Endothelial cell (in vitro differentiated cells): ENCODE data around the gene ATOSA. TPM values are rescaled to one million over a fixed set of nuclear protein-coding genes. Genes with fewer than 3 reads are reported as not detected.

Experiments
- DNase-seq: peaks from one replicate; pipeline ENCODE4 v3.0.0; 2021; ENCODE audit warnings: low spot score
- H3K27ac Mint-ChIP-seq: one replicate; pipeline ENCODE4 v1.8.0; 2021; ENCODE audit warnings: mixed read lengths, inconsistent platforms; ENCODE audit not compliant: unreplicated experiment
- H3K27me3 Mint-ChIP-seq: one replicate; pipeline ENCODE4 v1.8.0; 2021; ENCODE audit warnings: mild to moderate bottlenecking, moderate library complexity, mixed read lengths, inconsistent platforms; ENCODE audit not compliant: unreplicated experiment
- H3K36me3 Mint-ChIP-seq: one replicate; pipeline ENCODE4 v1.8.0; 2021; ENCODE audit warnings: mild to moderate bottlenecking, low read depth, mixed read lengths, inconsistent platforms; ENCODE audit not compliant: unreplicated experiment
- H3K4me1 Mint-ChIP-seq: one replicate; pipeline ENCODE4 v1.8.0; 2021; ENCODE audit warnings: mild to moderate bottlenecking, mixed read lengths, inconsistent platforms; ENCODE audit not compliant: unreplicated experiment
- H3K4me3 Mint-ChIP-seq: one replicate; pipeline ENCODE4 v1.8.0; 2021; ENCODE audit warnings: mild to moderate bottlenecking, mixed read lengths, inconsistent platforms; ENCODE audit not compliant: unreplicated experiment
- H3K9me3 Mint-ChIP-seq: one replicate; pipeline ENCODE4 v1.8.0; 2021; ENCODE audit warnings: mixed read lengths, inconsistent platforms; ENCODE audit not compliant: unreplicated experiment
- total RNA-seq: library from RNA; stranded (reverse); fragmentation: NEBNext Ultra II Directional; extraction: Animal tissue kit (Norgen Biotek cat#: 25700); gene quantifications from one replicate; pipeline ENCODE4 v1.2.1, GENCODE V29; 2021; ENCODE audit not compliant: unreplicated experiment
- TF ChIP-seq, protein P1 (sequence below): fragments of 200-600 bp; sonication (generic); IDR thresholded peaks from one replicate; pipeline ENCODE4 v1.5.0; 2021; ENCODE audit warnings: antibody characterized with exemption; ENCODE audit not compliant: unreplicated experiment

Gene ATOSA
- total RNA-seq, 1 donor from 2014 or later, result 24.6 TPM

DNA sequence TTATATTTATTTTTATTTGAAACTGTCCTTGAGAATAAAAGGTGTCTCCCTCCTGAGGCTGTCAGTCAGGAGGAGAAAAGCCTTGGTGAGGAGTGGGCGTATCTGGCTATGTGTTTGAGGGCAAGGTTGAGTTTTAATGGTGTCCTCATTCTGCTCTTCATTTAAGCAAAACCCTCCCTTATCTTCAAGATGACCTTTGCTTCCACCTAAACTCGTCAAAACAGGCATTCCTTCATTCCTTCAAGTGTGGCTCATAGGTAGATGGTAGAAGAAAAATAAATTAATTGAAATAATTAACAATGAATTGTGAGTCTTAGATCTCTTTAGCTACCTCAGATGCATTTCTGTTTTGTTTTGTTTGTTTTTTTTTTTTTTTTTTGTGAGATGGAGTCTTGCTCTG is 39.4 kb upstream of the ATOSA start:
- H3K27ac Mint-ChIP-seq, result no peak overlapping the region
- no peak for DNase-seq
- TF ChIP-seq, protein P1, sequence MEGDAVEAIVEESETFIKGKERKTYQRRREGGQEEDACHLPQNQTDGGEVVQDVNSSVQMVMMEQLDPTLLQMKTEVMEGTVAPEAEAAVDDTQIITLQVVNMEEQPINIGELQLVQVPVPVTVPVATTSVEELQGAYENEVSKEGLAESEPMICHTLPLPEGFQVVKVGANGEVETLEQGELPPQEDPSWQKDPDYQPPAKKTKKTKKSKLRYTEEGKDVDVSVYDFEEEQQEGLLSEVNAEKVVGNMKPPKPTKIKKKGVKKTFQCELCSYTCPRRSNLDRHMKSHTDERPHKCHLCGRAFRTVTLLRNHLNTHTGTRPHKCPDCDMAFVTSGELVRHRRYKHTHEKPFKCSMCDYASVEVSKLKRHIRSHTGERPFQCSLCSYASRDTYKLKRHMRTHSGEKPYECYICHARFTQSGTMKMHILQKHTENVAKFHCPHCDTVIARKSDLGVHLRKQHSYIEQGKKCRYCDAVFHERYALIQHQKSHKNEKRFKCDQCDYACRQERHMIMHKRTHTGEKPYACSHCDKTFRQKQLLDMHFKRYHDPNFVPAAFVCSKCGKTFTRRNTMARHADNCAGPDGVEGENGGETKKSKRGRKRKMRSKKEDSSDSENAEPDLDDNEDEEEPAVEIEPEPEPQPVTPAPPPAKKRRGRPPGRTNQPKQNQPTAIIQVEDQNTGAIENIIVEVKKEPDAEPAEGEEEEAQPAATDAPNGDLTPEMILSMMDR, result no peak
- no peaks in the 10 kb centered on the region for H3K9me3 Mint-ChIP-seq
- no peaks in the 10 kb centered on the region for H3K36me3 Mint-ChIP-seq
- H3K4me3 Mint-ChIP-seq, result no peak overlapping the region
- peaks cover 2% of the 10 kb centered on the region for H3K27me3 Mint-ChIP-seq
- peaks cover 5% of the 10 kb centered on the region for H3K4me1 Mint-ChIP-seq

DNA sequence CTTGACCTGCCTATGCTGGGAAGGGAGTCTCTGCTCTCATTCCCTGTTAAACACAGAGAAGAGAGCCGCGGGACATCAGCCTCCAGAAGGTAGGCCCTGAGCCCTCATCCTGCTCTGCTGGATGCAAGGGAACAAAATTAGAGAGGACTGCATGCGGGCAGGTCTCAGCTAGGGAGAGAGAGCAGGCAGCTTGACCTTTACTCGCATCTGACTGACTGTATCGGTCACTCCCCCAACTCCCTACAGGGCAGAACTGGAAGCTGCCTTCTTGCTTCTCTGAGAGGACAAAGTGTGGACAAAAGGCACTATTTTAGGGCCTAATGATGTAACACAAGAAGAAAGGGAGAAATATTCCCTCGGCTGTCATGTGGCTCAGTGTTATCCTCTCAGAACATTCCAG is 38.7 kb upstream of the ATOSA start:
- peaks cover 2% of the 10 kb centered on the region for H3K27me3 Mint-ChIP-seq
- H3K9me3 Mint-ChIP-seq, result no peaks in the 10 kb centered on the region
- TF ChIP-seq, protein P1, result no peak
- no peak overlapping the region for H3K4me3 Mint-ChIP-seq
- no peaks in the 10 kb centered on the region for H3K36me3 Mint-ChIP-seq
- no peak overlapping the region for H3K27ac Mint-ChIP-seq
- peaks cover 5% of the 10 kb centered on the region for H3K4me1 Mint-ChIP-seq
- no peak for DNase-seq

DNA sequence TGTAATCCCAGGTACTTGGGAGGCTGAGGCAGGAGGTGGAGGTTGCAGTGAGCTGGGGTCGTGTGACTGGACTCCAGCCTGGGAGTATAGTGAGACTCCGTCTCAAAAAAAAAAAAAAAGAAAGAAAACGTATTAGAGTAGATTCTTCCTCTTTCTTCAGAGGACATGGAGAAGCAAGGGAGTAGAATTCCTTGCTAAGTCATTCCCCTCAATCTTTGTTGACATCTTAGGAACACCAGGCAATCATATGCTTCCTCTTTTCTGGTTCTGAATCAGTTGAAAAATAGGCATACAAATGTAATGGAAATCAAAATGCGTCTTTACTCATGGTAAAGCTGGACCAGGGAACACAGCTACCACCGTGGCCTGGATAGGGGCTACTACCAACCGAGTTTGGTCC is 38.3 kb upstream of the ATOSA start:
- H3K27ac Mint-ChIP-seq, result no peak overlapping the region
- DNase-seq, result no peak
- H3K4me3 Mint-ChIP-seq, result no peak overlapping the region
- H3K36me3 Mint-ChIP-seq, result no peaks in the 10 kb centered on the region
- peaks cover 2% of the 10 kb centered on the region for H3K27me3 Mint-ChIP-seq
- H3K9me3 Mint-ChIP-seq, result no peaks in the 10 kb centered on the region
- peaks cover 5% of the 10 kb centered on the region for H3K4me1 Mint-ChIP-seq
- TF ChIP-seq, protein P1, result no peak

DNA sequence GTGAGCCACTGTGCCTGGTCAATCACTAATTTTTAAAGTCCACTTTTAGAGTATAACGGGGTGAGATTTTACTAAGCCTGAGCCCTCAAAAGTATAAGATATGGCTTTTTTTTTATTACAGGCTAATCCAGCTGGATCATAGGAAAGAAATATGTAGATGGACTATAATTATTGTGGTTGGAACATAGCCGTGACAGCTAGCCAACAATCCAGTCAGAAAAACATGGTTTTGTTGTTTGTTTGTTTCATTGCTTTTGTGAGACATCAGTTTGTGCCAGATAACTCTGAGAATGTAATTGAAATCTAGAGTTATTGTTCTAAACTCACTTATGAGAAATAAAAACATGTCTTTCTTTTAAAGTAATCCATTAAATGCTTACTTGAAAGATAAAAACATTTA is 37.3 kb upstream of the ATOSA start:
- no peaks in the 10 kb centered on the region for H3K9me3 Mint-ChIP-seq
- no peak for DNase-seq
- no peak overlapping the region for H3K27ac Mint-ChIP-seq
- no peaks in the 10 kb centered on the region for H3K36me3 Mint-ChIP-seq
- peaks cover 3% of the 10 kb centered on the region for H3K4me1 Mint-ChIP-seq
- H3K4me3 Mint-ChIP-seq, result no peak overlapping the region
- H3K27me3 Mint-ChIP-seq, result peaks cover 2% of the 10 kb centered on the region
- TF ChIP-seq, protein P1, result no peak

DNA sequence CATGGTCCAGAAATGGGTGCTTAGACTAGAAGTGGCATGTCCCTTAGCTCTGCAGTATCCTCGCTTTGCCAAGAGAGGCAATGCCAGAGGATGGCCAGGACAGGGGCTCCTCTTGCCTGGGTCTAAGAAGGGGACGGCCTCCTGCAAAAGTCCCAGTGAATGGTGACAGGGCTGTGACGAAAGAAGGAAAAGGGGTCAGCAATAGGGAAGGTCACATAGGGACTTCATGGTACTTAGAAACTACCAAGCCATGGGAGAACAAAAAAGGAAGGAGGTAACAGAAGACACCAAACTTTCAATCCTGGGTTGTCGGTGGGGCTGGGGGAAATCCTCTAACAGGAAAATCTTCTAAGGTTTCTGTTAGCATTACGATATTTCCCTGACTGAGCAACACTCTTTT is 36.2 kb upstream of the ATOSA start:
- Mint-ChIP-seq H3K4me3 (no peak overlapping the region), H3K36me3 (no peaks in the 10 kb centered on the region), H3K27me3 (peaks cover 2% of the 10 kb centered on the region), H3K9me3 (no peaks in the 10 kb centered on the region), H3K27ac (no peak overlapping the region), H3K4me1 (peaks cover 3% of the 10 kb centered on the region)
- DNase-seq, result no peak
- TF ChIP-seq, protein P1, result no peak
